ENCODE data around the gene SLITRK3. TPM values are rescaled to one million over a fixed set of nuclear protein-coding genes. Genes with fewer than 3 reads are reported as not detected.
A peak's percentile ranks its signal among the peaks of the same experiment; 100 is the strongest.

Gene SLITRK3
- polyA plus RNA-seq, 2 of the 4 experiments (the other 2 are of a cell fraction) = not detected

- Histone ChIP-seq H3K9me3 (peaks cover 3% of the 10 kb centered on the region; the same call in 1 of the 3 replicates), H3K4me3 (peak overlapping the region; percentile 48; the same call in 2 of the 3 replicates), H3K4me1 (peaks cover 18% of the 10 kb centered on the region; the same call in 1 of the 3 replicates), H3K27ac (no peak overlapping the region), H3K4me2 (peak overlapping the region; percentile 98)
- TF ChIP-seq PBX3 (IDR thresholded peaks at IDR 0.05) (no peak), MAX (IDR thresholded peaks at IDR 0.05) (no peak), HES2 (IDR thresholded peaks at IDR 0.05) (no peak), ZFP36 (IDR thresholded peaks at IDR 0.05; ENCODE audit: borderline replicate concordance, partially characterized antibody) (no peak), RNF2 (IDR thresholded peaks at IDR 0.05; ENCODE audit: borderline replicate concordance, low read depth) (0 out of 2 replicates have a peak, but pooled peaks have one; percentile 20), FOSB (CRISPR knock-in tag; IDR thresholded peaks at IDR 0.05) (no peak), HEYL (CRISPR knock-in tag; IDR thresholded peaks at IDR 0.05) (no peak)
- DNase-seq (ENCODE audit: low read depth in 1 of 2, low spot score in 1 of 2) (no peak), ATAC-seq (peak in 1 of 2 experiments; percentile 6; a peak in 1 of 6 replicates), FAIRE-seq (no peak)
- ChIA-PET CTCF (interaction anchor here (1.9 to 3.0 kb wide), 2 partner anchors 9 to 12 kb away, joined by 10 read pairs; no protein-coding TSS in a partner anchor), POLR2A (no interaction called here)
- 17% methylated on average over 17 of the region's 22 CpGs for WGBS (ENCODE audit: missing lambda C conversion rate)
Observed at GRCh38 chr3:165194511-165195240, 1.5 kb downstream of the SLITRK3 start.

GRCh38 chr3:165193366-165194254 is 2.6 kb downstream of the SLITRK3 start:
- 12% methylated on average over 18 of the region's 18 CpGs for WGBS (ENCODE audit: missing lambda C conversion rate)
- FAIRE-seq (no peak), ATAC-seq (peak in 1 of 2 experiments; percentile 35; a peak in 3 of 6 replicates), DNase-seq (ENCODE audit: low read depth in 1 of 2, low spot score in 1 of 2) (no peak)
- Histone ChIP-seq H3K27ac (no peak overlapping the region), H3K4me1 (peaks cover 18% of the 10 kb centered on the region; the same call in 1 of the 3 replicates), H3K4me3 (peak overlapping the region; percentile 21; the same call in 2 of the 3 replicates), H3K4me2 (peak overlapping the region; percentile 98), H3K9me3 (peaks cover 3% of the 10 kb centered on the region; the same call in 1 of the 3 replicates)
- ChIA-PET POLR2A (no interaction called here), CTCF (interaction anchor here (2.0 to 3.0 kb wide), 2 partner anchors 8 to 13 kb away, joined by 5 to 10 read pairs; no protein-coding TSS in a partner anchor)
- peak; percentile 96; the same call in 1 of the 2 replicates for TF ChIP-seq RNF2 (IDR thresholded peaks at IDR 0.05; ENCODE audit: borderline replicate concordance, low read depth)
- no peak for TF ChIP-seq TFCP2L1 (CRISPR knock-in tag; IDR thresholded peaks at IDR 0.05)
- peak; percentile 92; the same call in 1 of the 2 replicates for TF ChIP-seq CBX8 (IDR thresholded peaks at IDR 0.05)
- peak; percentile 11 for TF ChIP-seq ZFP36 (IDR thresholded peaks at IDR 0.05; ENCODE audit: borderline replicate concordance, partially characterized antibody)

GRCh38 chr3:165192610-165193192 is 3.5 kb downstream of the SLITRK3 start:
- ChIA-PET CTCF (interaction anchor here (2.0 kb wide), 1 partner anchor 14 kb away, joined by 5 read pairs; no protein-coding TSS in a partner anchor), POLR2A (no interaction called here)
- FAIRE-seq = no peak

GRCh38 chr3:165191491-165191890 is 4.7 kb downstream of the SLITRK3 start:
- Histone ChIP-seq H3K4me3 (no peak overlapping the region), H3K4me2 (no peak overlapping the region), H3K4me1 (peaks cover 18% of the 10 kb centered on the region; the same call in 1 of the 3 replicates), H3K27ac (no peak overlapping the region), H3K9me3 (peaks cover 3% of the 10 kb centered on the region; the same call in 1 of the 3 replicates)
- ATAC-seq (no peak), DNase-seq (ENCODE audit: low read depth in 1 of 2, low spot score in 1 of 2) (no peak), FAIRE-seq (no peak)
- ChIA-PET POLR2A (no interaction called here), CTCF (interaction anchor here (1.1 to 2.0 kb wide), 2 partner anchors 15 to 20 kb away, joined by 3 to 5 read pairs; no protein-coding TSS in a partner anchor)
- WGBS (ENCODE audit: missing lambda C conversion rate) = 26% methylated on average over 3 of the region's 3 CpGs
- TF ChIP-seq NR3C1 (IDR thresholded peaks at IDR 0.05) (no peak), RNF2 (IDR thresholded peaks at IDR 0.05; ENCODE audit: borderline replicate concordance, low read depth) (no peak), MAX (IDR thresholded peaks at IDR 0.05) (no peak), CHD4 (IDR thresholded peaks at IDR 0.05; ENCODE audit: borderline replicate concordance) (no peak), REST (IDR thresholded peaks at IDR 0.05) (no peak), EHMT2 (IDR thresholded peaks at IDR 0.05; ENCODE audit: low read depth) (no peak), HMGXB4 (CRISPR knock-in tag; IDR thresholded peaks at IDR 0.05; ENCODE audit: borderline replicate concordance) (no peak)

More at GRCh38 chr3:165192610-165193192, 3.5 kb downstream of the SLITRK3 start:
- DNase-seq (ENCODE audit: low read depth in 1 of 2, low spot score in 1 of 2) (no peak), ATAC-seq (no peak)
- H3K27ac ChIP-seq = no peak overlapping the region
- peaks cover 3% of the 10 kb centered on the region; the same call in 1 of the 3 replicates for H3K9me3 ChIP-seq
- 15% methylated on average over 14 of the region's 14 CpGs for WGBS (ENCODE audit: missing lambda C conversion rate)
- H3K4me2 ChIP-seq = peak overlapping the region; percentile 98
- peak overlapping the region; percentile 21; the same call in 1 of the 3 replicates for H3K4me3 ChIP-seq
- peaks cover 18% of the 10 kb centered on the region; the same call in 1 of the 3 replicates for H3K4me1 ChIP-seq
- TF ChIP-seq NFE2L2 (conservative IDR thresholded peaks at IDR 0.05; ENCODE audit: low read length) = no peak
- no peak for TF ChIP-seq FOSB (CRISPR knock-in tag; IDR thresholded peaks at IDR 0.05)
- TF ChIP-seq POLR2AphosphoS2 (conservative IDR thresholded peaks at IDR 0.05; ENCODE audit: low read length) = no peak
- no peak for TF ChIP-seq CHD4 (IDR thresholded peaks at IDR 0.05; ENCODE audit: borderline replicate concordance)
